ENCODE measurements around the gene PPM1D.

DNA sequence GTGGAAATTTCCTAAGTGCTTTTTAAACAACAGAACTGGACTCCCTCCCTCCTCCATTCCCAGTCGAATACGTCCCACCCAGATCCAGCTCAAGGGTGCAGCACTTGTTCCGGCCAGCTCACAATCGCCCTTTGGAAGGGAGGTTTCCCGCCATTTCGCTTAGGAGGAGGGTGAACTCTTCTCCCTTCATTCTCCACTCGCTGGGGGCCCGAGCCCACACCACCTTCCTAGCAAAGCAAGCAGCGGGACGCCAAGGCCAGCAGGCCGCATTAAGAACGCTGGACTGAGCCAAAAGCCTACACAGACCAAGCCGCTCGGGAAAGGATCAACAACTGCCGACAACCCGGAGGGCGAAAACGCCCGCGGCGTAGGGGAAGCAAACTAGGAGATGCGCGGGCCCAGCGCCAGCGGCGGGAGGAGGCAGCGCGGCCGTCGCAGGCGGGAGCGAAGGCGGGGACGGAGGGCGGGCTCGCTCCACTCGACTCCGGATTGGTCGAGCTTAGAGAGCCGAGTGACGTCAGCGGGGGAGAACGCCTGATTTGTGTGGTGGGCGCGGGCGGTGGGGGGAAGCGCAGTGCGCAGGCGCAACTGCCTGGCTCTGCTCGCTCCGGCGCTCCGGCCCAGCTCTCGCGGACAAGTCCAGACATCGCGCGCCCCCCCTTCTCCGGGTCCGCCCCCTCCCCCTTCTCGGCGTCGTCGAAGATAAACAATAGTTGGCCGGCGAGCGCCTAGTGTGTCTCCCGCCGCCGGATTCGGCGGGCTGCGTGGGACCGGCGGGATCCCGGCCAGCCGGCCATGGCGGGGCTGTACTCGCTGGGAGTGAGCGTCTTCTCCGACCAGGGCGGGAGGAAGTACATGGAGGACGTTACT is at the start of gene PPM1D:
- TF ChIP-seq YY1 (IDR thresholded peaks at IDR 0.05; ENCODE audit: insufficient read depth, insufficient read length), result no peak
- TF ChIP-seq SUZ12 (IDR thresholded peaks at IDR 0.05; ENCODE audit: extremely low read depth, insufficient read depth, insufficient read length), result no peak
- TF ChIP-seq ZNF274 (IDR thresholded peaks at IDR 0.05; ENCODE audit: low read depth, low read length), result no peak

Data from NT2/D1 (cell line).